HG03045 (cell line): ENCODE measurements around the gene CDH2.

ENCODE experiments used
- ATAC-seq: cut with Tn5 transposase; IDR thresholded peaks from one replicate; pipeline ENCODE4 v1.9.1; 2021; ENCODE audit warnings: mild to moderate bottlenecking, moderate library complexity; ENCODE audit not compliant: unreplicated experiment

Gene CDH2

DNA sequence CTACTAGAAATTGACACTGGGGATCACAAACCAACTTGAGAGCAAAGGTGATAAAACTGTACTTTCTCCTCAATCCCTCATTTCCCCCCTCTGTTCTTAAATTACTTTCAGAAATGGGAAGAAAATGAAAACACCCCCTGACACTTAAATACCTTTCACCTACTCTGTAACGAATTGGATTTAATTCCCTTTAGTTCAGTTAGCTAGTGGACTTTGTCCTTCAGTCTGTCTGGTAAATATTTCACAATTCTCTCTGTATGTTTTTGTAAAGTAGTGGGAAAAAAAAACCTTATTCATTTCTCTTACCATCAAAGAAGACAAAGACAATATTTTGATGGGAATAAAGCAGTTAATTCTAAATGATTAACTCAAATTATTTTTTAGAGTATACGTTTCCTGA lies 85.7 kb downstream of the CDH2 start:
- ATAC-seq, result no peak

DNA sequence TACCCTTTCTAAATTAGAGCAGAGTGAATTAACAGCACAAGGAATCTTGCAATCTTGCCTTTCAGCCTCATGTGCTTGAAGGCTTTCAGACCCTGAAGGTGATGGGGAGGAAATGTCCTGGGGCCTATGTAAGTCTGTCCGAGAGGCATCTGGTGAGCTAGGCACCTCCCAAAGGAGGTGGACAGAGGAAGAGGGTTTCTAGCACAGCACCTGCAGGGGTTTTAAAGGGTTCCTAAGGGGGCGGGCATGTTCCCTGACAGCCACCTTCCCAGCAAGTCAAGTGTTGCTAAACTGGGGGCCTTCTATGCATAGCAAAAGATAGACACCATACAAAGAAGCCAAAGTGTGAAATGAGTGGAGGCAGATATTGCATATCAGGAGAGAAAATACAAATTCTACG lies 88.5 kb downstream of the CDH2 start:
- ATAC-seq, result no peak

DNA sequence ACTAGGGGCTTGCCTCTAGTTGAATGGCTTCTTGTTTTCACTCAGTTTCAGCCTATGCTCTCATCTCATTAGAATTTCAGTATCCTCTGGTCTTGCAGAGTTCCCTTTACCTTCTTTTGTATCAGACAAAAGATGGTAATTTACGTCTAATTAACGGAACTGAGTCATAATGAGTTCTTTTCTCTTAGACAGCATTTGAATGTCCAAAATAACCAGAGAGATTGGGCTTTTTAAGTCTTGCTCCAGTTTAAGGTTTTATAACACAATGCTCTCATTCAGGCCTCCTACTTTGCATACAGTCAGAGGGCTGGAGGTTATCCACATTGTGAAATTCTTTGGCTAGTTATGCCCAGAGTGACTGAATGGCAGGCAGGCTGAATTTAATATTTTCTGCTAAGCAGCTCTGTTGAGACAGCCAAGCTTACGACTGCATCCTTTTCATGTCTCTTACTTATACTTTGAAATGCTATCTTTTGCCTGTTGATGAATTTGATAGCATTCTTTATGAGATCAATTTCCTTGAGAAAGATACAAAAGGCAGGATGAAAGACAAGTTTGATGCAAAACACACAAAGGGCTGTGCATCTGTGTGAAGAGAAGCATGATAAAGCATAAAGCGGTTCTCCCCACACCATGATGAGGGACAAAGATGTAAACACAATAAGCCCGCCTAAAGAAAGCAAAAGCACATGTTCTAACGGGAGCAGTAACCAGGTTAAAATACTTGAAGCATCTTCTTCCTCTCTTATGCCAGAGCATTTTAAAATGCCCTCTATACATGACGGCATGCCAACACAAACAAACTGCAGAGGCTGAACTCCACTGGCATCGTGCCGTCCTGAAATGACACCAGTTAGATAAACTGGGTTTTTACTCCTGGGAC lies 90.0 kb downstream of the CDH2 start:
- no peak for ATAC-seq

DNA sequence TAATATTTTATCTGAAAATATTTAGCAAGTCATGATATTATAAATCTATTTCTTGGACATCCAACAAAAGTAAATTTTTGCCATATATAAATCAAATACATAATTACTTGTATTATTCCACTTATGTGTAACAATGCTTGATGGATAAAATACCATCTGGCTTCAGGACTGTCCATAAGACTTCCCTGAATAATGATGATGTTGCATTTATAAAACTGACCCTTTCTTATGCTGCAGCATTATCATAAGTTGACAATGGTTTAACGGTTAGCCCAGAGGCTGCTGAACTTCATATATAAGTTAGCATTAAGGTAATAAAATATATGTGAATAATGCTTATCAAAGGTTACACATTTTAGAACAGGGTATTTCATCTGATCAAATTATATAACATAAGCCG lies 95.4 kb downstream of the CDH2 start:
- no peak for ATAC-seq

DNA sequence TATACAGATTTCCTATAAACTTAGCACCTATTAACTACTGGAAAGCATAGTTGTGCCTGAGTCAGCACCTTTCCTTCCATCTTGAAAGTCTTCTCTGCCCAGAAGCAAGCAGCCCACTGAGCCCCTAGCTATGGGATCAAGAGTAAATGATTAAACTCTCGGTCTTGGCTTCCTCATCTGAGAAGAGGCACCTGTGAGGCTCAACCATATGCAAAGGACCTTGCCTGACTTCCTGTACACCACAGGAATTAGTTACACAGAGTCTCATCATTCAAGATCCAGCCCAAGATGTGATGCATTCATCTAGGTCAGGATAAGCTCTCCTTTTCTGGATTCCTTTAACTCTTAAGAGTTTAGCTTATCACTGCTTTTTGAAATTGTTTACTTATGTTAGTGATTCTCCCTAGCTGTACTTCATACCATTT lies 96.0 kb downstream of the CDH2 start:
- ATAC-seq, result no peak

GRCh38 chr18:28079883-28080282 lies 97.0 kb downstream of the CDH2 start:
- no peak for ATAC-seq

DNA sequence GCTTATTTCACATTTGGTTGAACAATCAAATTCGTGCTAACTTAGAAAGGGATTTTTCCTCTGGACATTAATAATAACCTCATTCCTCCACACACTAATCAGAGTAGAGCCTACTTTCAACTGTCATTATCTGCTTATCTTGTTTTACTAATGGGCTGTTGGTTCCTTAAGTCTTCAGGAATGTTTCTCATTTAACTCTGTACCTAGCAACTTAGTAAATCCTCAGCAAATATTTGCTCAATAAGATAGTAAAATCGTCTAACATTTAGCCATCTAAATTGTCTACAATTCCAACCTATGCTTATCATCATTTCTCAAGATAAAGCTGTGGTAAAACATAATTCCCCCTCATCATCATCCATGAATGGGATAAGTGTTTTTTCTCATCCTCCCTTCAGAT lies 98.1 kb downstream of the CDH2 start:
- ATAC-seq, result no peak

- no peak for ATAC-seq
These were observed 98.6 kb downstream of the CDH2 start for GRCh38 chr18:28078298-28078697.

- ATAC-seq, result no peak
These were observed 101.4 kb downstream of the CDH2 start for GRCh38 chr18:28075501-28075900.

DNA sequence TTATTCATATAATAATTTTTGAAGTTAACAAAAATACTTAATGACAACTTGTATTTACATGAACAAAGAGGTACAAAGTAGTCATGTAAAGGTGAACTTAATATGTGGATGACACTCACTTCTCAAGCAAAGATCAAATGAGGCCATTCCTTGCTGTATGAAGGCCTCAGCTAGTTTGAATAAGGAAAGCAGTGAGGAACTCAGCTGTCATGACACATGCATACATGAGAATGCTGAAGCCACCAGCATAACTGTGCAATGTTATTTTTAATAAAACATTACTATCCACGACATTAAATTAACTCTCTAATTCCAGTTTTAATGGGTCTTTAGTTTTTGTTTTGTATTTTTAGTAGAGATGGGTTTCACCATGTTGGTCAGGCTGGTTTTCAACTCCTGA lies 102.9 kb downstream of the CDH2 start:
- no peak for ATAC-seq

DNA sequence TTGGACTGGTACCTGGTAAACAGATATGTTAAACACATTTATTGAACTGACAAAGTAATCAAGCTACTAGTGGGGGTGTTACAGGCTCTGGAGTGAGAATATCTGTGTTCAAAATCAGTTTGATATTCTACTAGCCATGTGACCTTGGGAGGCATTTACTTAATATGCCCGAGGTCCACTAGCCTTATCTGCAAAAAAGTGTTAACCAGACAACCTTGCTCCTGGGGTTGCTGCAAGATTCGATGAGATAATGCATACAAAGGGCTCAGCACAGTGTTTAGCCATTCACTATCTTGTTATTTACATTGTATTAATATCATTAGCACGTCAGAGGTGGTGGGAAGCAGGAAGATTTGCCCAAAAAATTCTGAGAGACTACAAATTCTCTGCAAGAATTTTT lies 103.3 kb downstream of the CDH2 start:
- ATAC-seq, result no peak

DNA sequence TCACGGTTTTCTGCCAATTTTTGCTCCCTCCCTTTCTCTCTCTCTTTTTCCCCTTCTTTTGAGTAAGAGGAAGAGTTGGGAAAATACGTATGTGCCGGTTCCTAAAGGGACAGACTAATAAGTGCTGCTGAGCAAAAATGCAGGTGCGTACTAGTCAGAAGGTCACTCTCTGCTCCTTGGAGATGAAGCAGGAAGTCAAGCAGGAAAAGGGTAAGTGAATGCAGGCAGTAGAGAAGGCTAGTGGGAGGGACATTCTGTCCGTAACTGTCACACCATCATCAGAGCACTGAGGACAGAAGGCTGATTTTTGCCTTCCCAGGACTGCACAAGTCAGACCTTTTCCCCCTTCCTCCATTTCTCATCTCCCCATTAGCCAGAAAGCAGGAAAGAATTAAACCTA lies 105.7 kb downstream of the CDH2 start:
- ATAC-seq, result no peak

- ATAC-seq, result no peak
These were observed 108.7 kb downstream of the CDH2 start for GRCh38 chr18:28068207-28068606.

- ATAC-seq, result no peak
These were observed 109.6 kb downstream of the CDH2 start for GRCh38 chr18:28067346-28067745.

DNA sequence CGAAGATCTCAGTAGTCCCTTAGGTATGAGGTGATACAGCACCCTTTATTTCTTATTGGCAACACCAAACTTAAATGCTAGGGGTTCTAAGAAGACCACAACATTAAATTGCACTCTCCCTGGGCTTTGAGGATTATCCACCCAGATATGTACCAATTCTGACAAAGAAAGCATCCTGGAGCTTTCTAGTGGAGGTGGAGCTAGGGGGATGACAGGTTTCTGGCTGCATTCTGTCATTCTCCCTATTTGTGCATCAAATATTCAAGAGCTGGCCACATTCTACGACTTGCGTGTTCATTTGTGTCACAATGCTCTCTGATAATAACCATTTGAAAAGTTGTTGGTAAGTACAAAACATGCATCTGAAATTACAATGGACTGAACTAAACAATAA lies 111.1 kb downstream of the CDH2 start:
- ATAC-seq, result no peak

DNA sequence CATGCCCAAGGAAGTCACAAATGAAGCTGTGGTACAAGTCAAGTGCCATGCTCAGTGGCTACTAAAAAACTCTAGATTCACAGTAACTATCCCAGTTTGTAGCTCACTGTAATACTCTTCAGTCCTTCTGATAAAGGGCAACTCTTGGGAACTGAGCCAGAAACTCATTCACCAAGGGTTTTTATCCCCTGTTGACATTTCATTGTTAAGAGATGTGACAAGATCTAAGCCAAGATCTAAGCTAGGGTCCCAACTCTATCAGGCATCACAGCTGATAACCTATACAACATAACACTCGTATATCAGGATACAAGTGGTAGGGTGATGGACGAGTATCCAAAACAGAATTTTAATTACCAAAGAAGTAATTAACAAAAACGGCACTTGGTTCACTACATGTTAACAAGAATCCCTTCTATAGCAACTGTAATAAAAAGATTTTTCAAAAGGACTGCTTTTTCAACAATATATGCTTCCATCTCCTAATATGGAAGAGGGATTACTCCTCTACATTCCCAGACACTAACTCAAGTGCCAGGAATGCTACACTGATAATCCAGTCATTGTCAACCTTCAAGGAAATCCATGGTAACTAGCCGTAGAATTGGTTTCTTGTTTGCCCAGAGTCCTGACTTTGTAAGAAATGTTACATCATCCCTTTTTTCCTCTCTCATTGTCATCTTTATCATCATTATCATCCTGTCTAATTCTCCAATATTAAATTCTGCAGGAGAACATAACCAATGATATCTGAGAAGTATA lies 111.7 kb downstream of the CDH2 start:
- no peak for ATAC-seq

GRCh38 chr18:28063926-28064325 lies 113.0 kb downstream of the CDH2 start:
- ATAC-seq, result no peak

- no peak for ATAC-seq
These were observed 113.6 kb downstream of the CDH2 start for GRCh38 chr18:28063271-28063761.

- no peak for ATAC-seq
These were observed 114.5 kb downstream of the CDH2 start for GRCh38 chr18:28062443-28062842.

DNA sequence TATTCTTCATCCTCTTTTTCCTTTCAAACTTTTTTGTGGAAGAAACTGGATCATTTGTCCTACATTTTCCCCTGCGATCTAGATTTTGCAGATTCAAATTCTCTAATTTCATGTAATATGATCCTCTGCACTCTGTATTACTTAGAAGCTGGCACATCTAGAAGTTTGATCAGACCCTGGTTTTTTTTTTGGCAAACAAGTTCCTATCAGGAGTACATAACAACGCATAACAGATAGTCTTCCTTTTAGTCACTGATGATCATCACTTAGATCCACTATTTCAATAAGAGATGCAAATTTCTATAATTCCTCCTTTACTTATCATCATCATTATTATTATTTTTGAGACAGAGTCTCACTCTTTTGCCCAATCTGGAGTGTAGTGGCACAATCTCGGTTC lies 117.1 kb downstream of the CDH2 start:
- no peak for ATAC-seq

DNA sequence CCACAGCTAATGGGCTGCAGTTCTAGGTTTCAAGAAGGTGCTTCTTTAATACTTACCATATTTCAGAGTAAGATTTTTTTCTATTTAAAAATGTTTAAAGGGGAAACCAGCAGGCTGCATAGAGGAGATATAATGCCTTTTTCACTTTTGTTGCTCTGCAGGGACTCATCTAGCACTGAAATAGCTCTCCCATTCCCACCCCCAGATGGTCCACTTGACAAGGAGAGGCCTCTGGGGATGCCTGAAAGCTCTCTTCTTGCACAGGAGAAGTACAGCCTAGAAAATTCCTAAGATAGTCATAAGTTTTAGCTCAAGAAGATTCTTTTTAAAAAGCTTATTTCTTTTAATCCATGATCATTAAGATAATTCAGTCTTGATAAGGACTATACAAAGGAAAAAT lies 126.4 kb downstream of the CDH2 start:
- ATAC-seq, result no peak

DNA sequence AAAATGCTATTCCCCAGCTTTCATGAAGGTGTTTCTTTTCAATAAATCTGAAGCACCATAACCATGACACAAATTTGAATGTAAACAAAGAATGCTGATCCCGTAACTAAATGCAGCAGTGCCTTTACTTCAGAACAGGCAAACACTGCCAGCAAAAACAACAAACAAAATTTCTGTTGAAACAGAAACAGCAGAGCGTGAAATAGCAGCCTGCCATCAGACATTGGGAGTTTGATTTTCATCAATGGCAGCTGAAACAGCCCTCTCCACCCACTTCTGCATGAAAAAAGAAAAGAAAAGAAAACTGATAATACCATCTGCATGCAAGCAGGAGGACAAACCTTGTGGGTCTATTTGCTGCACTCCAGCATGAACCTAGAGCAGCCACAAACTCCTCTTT lies 128.3 kb downstream of the CDH2 start:
- ATAC-seq, result no peak
